Fibroblast of lung (primary cell): ENCODE measurements around the gene PUS1. TPM values are rescaled to one million over a fixed set of nuclear protein-coding genes. Genes with fewer than 3 reads are reported as not detected.

Experiments
- DNase-seq, 2 donors: peaks; one replicate each; pipeline versions ENCODE4 v3.0.0 to v3.0.0-alpha.2; 2010; ENCODE audit warnings: low read depth in 2 of 2
- H2AFZ ChIP-seq: 2 replicates; pipeline ENCODE4 v1.5.1; 2012; ENCODE audit warnings: low read length, control low read depth, inconsistent platforms
- H3K27ac ChIP-seq: 2 replicates; pipeline ENCODE4 v1.5.1; 2011; ENCODE audit warnings: low read length, control low read depth; ENCODE audit not compliant: insufficient read depth
- H3K27me3 ChIP-seq: 2 replicates; pipeline ENCODE4 v1.5.1; 2011; ENCODE audit warnings: mild to moderate bottlenecking, low read length; ENCODE audit not compliant: control insufficient read depth, insufficient read depth
- H3K36me3 ChIP-seq: 2 replicates; pipeline ENCODE4 v1.5.1; 2011; ENCODE audit warnings: low read length; ENCODE audit not compliant: control insufficient read depth, insufficient read depth
- H3K4me1 ChIP-seq: 2 replicates; pipeline ENCODE4 v1.5.1; 2011; ENCODE audit warnings: low read length; ENCODE audit not compliant: control insufficient read depth, insufficient read depth; ENCODE audit errors: extremely low read depth
- H3K4me2 ChIP-seq: 2 replicates; pipeline ENCODE4 v1.5.1; 2011; ENCODE audit warnings: low read length, control low read depth; ENCODE audit not compliant: insufficient read depth; ENCODE audit errors: extremely low read depth
- H3K4me3 ChIP-seq, 4 experiments: fragments of 200-600 bp in 1 of 4; sonication (generic) in 1 of 4; replicated peaks in 1 of 4; 2 replicates each; pipeline ENCODE4 v1.5.1; 2011 to 2016; ENCODE audit warnings: low read length in 4 of 4, low read depth in 3 of 4, mild to moderate bottlenecking in 3 of 4, control low read depth in 2 of 4, inconsistent platforms in 1 of 4, mixed read lengths in 1 of 4; ENCODE audit not compliant: insufficient read depth in 1 of 4; ENCODE audit errors: control extremely low read depth in 1 of 4
- H3K79me2 ChIP-seq: 2 replicates; pipeline ENCODE4 v1.5.1; 2012; ENCODE audit warnings: mild to moderate bottlenecking, low read length, inconsistent platforms; ENCODE audit not compliant: control insufficient read depth, insufficient read depth
- H3K9ac ChIP-seq: 2 replicates; pipeline ENCODE4 v1.5.1; 2011; ENCODE audit warnings: mild to moderate bottlenecking, low read length, control low read depth; ENCODE audit not compliant: insufficient read depth
- H3K9me3 ChIP-seq: 2 replicates; pipeline ENCODE4 v1.5.1; 2012; ENCODE audit warnings: low read depth, low read length; ENCODE audit not compliant: control insufficient read depth, insufficient read depth
- H4K20me1 ChIP-seq: 2 replicates; pipeline ENCODE4 v1.5.1; 2011; ENCODE audit warnings: low read length; ENCODE audit not compliant: control insufficient read depth, insufficient read depth; ENCODE audit errors: extremely low read depth
- EZH2 ChIP-seq: IDR thresholded peaks from 2 replicates; pipeline ENCODE4 v1.5.1; 2012; ENCODE audit warnings: low read length, control low read depth, mild to moderate bottlenecking; ENCODE audit errors: missing control alignments
- polyA plus RNA-seq, 2 donors: library from polyadenylated mRNA; depleted of rRNA in 1 of 2; stranded (reverse) in 1 of 2; unstranded in 1 of 2; fragments of >200 nt; gene quantifications; 2 replicates each; pipeline ENCODE4 v1.2.1, GENCODE V29; 2011 to 2012; ENCODE audit warnings: missing spikeins in 1 of 2
- total RNA-seq: library from RNA; depleted of rRNA; stranded (reverse); fragments of >200 nt; gene quantifications from 2 replicates; pipeline ENCODE4 v1.2.1, GENCODE V29; 2014
- TF ChIP-seq, protein P1 (sequence below), 2 donors: IDR thresholded peaks in 1 of 2; conservative IDR thresholded peaks in 1 of 2; 1 replicate in 1 of 2; 2 replicates in 1 of 2; pipeline ENCODE4 v1.5.1; 2011 to 2012; ENCODE audit warnings: low read length in 2 of 2, control low read depth in 1 of 2, inconsistent platforms in 1 of 2, low read depth in 1 of 2, mild to moderate bottlenecking in 1 of 2

Gene PUS1
- total and polyA plus RNA-seq, 2 donors (not counting 1 experiment from before 2014, with no cell fraction given): 8.3 to 10.1 TPM

DNA sequence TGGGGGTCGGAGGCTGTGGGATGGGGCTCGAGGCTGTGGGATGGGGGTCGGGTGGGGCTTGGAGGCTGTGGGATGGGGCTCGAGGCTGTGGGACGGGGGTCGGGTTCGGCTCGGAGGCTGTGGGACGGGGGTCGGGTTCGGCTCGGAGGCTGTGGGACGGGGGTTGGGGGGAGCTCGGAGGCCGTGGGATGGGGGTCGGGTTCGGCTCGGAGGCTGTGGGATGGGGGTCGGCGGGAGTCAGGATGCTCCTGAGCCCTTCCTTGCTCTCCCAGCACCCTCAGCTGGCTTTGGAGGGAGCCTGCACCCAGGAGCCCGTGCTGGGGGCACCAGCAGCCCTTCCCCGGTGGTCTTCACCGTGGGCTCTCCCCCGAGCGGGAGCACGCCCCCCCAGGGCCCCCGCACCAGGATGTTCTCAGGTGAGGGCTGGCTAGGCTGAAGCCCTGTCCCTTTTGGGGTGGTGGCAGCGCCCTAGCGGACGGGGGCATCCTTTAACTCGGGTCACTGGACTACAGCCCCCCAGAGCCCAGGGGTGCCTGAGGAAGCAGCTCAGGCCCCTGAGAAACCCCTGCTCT, 11.9 kb upstream of the PUS1 start:
- Histone ChIP-seq H4K20me1 (no peaks in the 10 kb centered on the region), H3K27ac (no peak overlapping the region), H3K79me2 (no peaks in the 10 kb centered on the region), H3K36me3 (peaks cover 13% of the 10 kb centered on the region), H3K4me3 (no peak overlapping the region), H3K4me2 (no peak overlapping the region), H3K27me3 (no peaks in the 10 kb centered on the region), H3K9me3 (no peaks in the 10 kb centered on the region), H2AFZ (no peak overlapping the region), H3K4me1 (peaks cover 6% of the 10 kb centered on the region), H3K9ac (no peak overlapping the region)
- TF ChIP-seq EZH2: no peak
- TF ChIP-seq, protein P1, sequence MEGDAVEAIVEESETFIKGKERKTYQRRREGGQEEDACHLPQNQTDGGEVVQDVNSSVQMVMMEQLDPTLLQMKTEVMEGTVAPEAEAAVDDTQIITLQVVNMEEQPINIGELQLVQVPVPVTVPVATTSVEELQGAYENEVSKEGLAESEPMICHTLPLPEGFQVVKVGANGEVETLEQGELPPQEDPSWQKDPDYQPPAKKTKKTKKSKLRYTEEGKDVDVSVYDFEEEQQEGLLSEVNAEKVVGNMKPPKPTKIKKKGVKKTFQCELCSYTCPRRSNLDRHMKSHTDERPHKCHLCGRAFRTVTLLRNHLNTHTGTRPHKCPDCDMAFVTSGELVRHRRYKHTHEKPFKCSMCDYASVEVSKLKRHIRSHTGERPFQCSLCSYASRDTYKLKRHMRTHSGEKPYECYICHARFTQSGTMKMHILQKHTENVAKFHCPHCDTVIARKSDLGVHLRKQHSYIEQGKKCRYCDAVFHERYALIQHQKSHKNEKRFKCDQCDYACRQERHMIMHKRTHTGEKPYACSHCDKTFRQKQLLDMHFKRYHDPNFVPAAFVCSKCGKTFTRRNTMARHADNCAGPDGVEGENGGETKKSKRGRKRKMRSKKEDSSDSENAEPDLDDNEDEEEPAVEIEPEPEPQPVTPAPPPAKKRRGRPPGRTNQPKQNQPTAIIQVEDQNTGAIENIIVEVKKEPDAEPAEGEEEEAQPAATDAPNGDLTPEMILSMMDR (conservative IDR thresholded peaks at IDR 0.05 in 1 of 2, IDR thresholded peaks at IDR 0.05 in 1 of 2; ENCODE audit: low read depth in 1 of 2, low read length in 2 of 2): no peak
- DNase-seq: no peak

DNA sequence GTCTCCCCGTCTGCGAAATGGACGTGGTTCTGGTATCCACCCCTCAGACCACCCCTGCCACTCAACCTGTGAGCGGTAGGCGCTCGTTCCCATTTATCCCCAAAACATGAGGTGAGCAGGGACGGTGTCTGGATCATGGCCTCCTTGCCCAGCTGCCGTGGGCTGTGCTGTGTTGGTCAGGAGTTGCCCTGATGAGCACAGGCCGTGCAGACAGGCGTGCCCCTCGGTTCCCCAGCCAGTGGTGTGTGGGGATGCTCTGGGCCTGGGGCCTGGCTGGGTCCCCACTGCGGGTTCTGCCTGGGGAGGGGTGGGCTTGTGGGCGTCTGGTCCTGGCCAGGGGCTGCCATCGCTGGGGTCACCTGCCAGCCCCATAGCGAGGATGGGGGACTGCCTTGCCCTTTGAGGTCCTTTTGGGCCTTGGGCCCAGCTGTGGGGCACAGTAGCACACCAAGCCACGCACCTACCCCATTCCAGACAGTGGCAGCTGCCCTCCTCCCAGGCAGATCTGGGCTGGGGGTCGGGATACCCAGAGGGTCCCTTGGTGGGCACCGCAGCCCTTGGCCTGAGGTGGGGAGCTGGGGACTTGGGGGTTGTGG, 11.3 kb upstream of the PUS1 start:
- DNase-seq: no peak
- Histone ChIP-seq H4K20me1 (no peaks in the 10 kb centered on the region), H3K79me2 (no peaks in the 10 kb centered on the region), H3K4me3 (no peak overlapping the region), H3K27me3 (no peaks in the 10 kb centered on the region), H2AFZ (no peak overlapping the region), H3K27ac (no peak overlapping the region), H3K9me3 (no peaks in the 10 kb centered on the region), H3K9ac (no peak overlapping the region), H3K4me1 (peaks cover 2% of the 10 kb centered on the region), H3K36me3 (peaks cover 13% of the 10 kb centered on the region), H3K4me2 (no peak overlapping the region)
- TF ChIP-seq, protein P1 (conservative IDR thresholded peaks at IDR 0.05 in 1 of 2, IDR thresholded peaks at IDR 0.05 in 1 of 2; ENCODE audit: low read depth in 1 of 2, low read length in 2 of 2): no peak
- TF ChIP-seq EZH2: no peak

DNA sequence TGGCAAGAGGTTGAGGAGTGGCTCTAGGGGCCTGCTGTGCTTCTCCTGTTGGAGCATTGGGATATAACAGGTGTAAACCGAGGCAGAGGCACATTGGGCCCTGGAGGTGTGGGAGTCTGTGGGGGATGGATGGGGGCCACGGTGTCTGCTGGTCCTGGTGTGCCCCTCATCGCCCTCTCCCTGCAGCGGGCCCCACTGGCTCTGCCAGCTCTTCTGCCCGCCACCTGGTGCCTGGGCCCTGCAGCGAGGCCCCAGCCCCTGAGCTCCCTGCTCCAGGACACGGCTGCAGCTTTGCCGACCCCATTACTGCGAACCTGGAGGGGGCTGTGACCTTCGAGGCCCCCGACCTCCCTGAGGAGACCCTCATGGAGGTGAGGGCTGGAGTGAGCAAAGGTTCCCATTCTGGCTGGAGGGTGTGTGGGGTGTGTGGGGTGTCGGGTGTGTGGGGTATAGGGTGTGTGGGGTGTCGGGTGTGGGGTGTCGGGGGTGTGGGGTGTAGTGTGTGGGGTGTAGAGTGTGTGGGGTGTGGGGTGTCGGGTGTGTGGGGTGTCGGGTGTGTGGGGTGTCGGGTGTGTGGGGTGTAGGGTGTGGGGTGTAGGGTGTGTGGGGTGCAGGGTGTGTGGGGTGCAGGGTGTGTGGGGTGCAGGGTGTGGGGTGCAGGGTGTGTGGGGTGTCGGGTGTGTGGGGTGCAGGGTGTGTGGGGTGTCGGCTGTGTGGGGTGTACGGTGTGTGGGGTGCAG, 10.6 kb upstream of the PUS1 start:
- Histone ChIP-seq H3K79me2 (no peaks in the 10 kb centered on the region), H3K4me2 (no peak overlapping the region), H3K27me3 (no peaks in the 10 kb centered on the region), H2AFZ (no peak overlapping the region), H3K9me3 (no peaks in the 10 kb centered on the region), H3K36me3 (peaks cover 13% of the 10 kb centered on the region), H3K27ac (no peak overlapping the region), H4K20me1 (no peaks in the 10 kb centered on the region), H3K4me3 (no peak overlapping the region), H3K4me1 (no peaks in the 10 kb centered on the region), H3K9ac (no peak overlapping the region)
- TF ChIP-seq, protein P1 (conservative IDR thresholded peaks at IDR 0.05 in 1 of 2, IDR thresholded peaks at IDR 0.05 in 1 of 2; ENCODE audit: low read depth in 1 of 2, low read length in 2 of 2): no peak
- TF ChIP-seq EZH2: no peak
- no peak for DNase-seq
